NT2/D1 (cell line): ENCODE results near the gene SHISAL2A.

ENCODE experiments used
- DNase-seq: peaks from one replicate; pipeline ENCODE4 v3.0.0-alpha.2; 2011; ENCODE audit warnings: low read depth, low spot score
- H3K27me3 ChIP-seq: 2 replicates; pipeline ENCODE4 v1.6.0; 2011; ENCODE audit warnings: mild to moderate bottlenecking; ENCODE audit not compliant: insufficient read length, insufficient read depth
- H3K36me3 ChIP-seq: 2 replicates; pipeline ENCODE4 v1.6.1; 2011; ENCODE audit warnings: mild to moderate bottlenecking, low read length, mixed read lengths; ENCODE audit not compliant: insufficient read depth, insufficient read length
- H3K4me1 ChIP-seq: 2 replicates; pipeline ENCODE4 v1.5.1; 2011; ENCODE audit not compliant: insufficient read depth, insufficient read length
- H3K4me3 ChIP-seq: 2 replicates; pipeline ENCODE4 v1.5.1; 2011; ENCODE audit warnings: low read depth; ENCODE audit not compliant: insufficient read length
- H3K9ac ChIP-seq: 2 replicates; pipeline ENCODE4 v1.6.0; 2011; ENCODE audit warnings: low read depth; ENCODE audit not compliant: insufficient read length
- H3K9me3 ChIP-seq: 2 replicates; pipeline ENCODE4 v1.5.1; 2011; ENCODE audit warnings: mild to moderate bottlenecking, low read length; ENCODE audit not compliant: insufficient read depth
- SUZ12 ChIP-seq: IDR thresholded peaks from 2 replicates; pipeline ENCODE4 v1.6.1; 2011; ENCODE audit not compliant: insufficient read length, insufficient read depth; ENCODE audit errors: extremely low read depth
- YY1 ChIP-seq: IDR thresholded peaks from 2 replicates; pipeline ENCODE4 v1.6.1; 2011; ENCODE audit not compliant: insufficient read length, insufficient read depth
- ZNF274 ChIP-seq: IDR thresholded peaks from 2 replicates; pipeline ENCODE4 v1.6.1; 2011; ENCODE audit warnings: mild to moderate bottlenecking, low read depth, low read length

The SHISAL2A gene

DNA sequence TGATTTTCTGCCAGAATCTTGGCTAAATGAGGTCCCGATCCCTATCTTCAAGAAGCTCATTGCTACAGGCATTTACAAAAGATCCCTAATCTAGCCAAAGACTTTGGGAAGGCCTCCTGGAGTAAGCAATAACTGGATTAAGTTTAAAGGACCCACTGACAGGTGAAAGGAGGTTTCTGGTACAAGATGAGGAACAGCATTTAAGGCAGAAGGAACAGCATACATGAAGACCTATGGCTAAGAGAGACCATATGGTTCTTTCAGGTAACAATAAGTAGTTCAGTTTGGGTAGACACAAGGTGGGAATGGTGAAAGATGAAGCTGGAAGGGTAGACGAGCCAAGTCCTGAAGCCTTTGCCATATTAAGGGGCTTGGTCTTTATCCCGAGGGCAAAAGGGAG is 27.8 kb downstream of the SHISAL2A start:
- peak overlapping the region; percentile 74 for H3K9ac ChIP-seq
- no peak for DNase-seq
- no peaks in the 10 kb centered on the region for H3K9me3 ChIP-seq
- H3K4me1 ChIP-seq, result peaks cover 23% of the 10 kb centered on the region
- no peak for TF ChIP-seq ZNF274
- no peak for TF ChIP-seq YY1
- TF ChIP-seq SUZ12, result no peak
- H3K36me3 ChIP-seq, result no peaks in the 10 kb centered on the region
- H3K27me3 ChIP-seq, result no peaks in the 10 kb centered on the region
- no peak overlapping the region for H3K4me3 ChIP-seq

DNA sequence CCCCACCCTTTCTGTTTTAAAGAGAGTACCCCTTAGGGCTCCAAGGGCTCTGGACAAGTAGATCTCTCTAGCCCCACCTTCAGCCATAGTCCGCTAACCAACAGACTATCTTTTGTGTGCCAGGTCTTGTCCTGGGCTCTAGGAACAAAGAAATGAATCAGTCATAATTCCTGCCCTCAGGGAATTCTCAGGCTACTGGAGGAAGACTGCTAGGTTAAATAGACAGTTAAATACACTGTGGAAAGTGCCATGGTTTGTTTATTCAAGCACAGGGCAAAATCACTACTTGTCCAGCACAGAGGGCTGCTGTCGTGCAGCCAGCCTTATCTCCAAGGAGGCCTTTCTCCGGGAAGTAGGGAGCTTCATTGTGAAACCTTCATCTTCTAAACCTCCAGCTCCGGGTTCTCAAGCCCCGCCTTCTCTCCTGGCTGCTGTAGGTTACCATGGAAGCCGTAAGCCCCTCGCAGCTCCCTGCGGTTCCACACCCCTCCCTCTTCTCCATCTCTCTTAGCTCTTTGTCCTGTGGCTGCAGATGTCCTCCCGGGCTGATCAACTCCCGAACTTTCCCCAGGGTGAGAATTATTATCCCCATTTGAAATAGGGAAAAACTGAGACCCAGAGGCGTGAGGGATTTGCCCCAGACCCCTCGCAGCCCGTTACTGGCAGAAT is 29.8 kb downstream of the SHISAL2A start:
- peak; percentile 91 for DNase-seq
- Histone ChIP-seq H3K27me3 (no peaks in the 10 kb centered on the region), H3K36me3 (no peaks in the 10 kb centered on the region), H3K4me1 (peaks cover 28% of the 10 kb centered on the region), H3K9me3 (no peaks in the 10 kb centered on the region), H3K9ac (peak overlapping the region; percentile 81), H3K4me3 (peak overlapping the region; percentile 36)
- TF ChIP-seq SUZ12 (no peak), YY1 (peak; percentile 10)

DNA sequence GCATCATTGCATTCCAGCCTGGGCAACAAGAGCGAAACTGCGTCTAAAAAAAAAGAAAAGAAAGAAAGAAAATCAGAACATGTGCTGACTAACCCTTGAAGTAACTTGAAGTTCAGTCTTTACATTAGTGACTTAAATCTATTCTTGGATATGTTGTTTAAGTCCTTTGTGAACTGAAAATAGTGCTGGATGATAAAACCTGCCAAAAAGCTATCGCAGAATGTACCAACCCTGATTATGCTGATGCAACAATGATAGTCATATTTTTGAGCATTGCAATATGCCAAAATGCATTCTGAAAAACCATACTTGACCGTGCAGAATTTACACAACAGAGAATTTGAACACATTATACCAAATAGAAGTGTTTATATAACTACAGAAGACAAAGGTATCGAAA is 30.7 kb downstream of the SHISAL2A start:
- Histone ChIP-seq H3K36me3 (no peaks in the 10 kb centered on the region), H3K4me1 (peaks cover 27% of the 10 kb centered on the region), H3K9me3 (no peaks in the 10 kb centered on the region), H3K27me3 (no peaks in the 10 kb centered on the region), H3K4me3 (no peak overlapping the region), H3K9ac (no peak overlapping the region)
- TF ChIP-seq SUZ12, result no peak
- DNase-seq, result no peak

GRCh38 chr1:52665006-52665941 is 32.3 kb downstream of the SHISAL2A start:
- Histone ChIP-seq H3K9ac (no peak overlapping the region), H3K4me3 (no peak overlapping the region), H3K9me3 (no peaks in the 10 kb centered on the region), H3K27me3 (no peaks in the 10 kb centered on the region), H3K36me3 (no peaks in the 10 kb centered on the region), H3K4me1 (peaks cover 23% of the 10 kb centered on the region)
- no peak for DNase-seq
- TF ChIP-seq ZNF274, result no peak
- TF ChIP-seq SUZ12, result no peak
- no peak for TF ChIP-seq YY1

DNA sequence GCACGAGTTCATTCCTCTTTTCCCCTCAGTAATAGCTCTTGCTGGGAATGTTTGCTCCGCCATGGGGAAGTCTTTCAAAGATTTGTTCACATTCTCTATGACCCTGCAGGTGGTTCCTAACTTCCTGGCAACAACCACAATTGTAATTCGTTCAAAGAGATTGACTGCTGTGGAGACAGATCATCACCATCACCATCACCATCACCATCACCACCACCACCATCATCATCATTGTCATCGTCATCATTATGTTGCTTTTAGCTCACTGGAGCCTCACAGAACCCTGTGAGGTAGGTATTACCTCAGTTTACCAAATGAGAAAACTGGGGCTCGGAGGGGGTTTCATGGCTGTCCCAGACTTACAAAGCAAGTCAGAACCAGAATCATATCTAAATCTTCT is 34.3 kb downstream of the SHISAL2A start:
- H3K9me3 ChIP-seq, result no peaks in the 10 kb centered on the region
- H3K27me3 ChIP-seq, result no peaks in the 10 kb centered on the region
- H3K9ac ChIP-seq, result no peak overlapping the region
- no peaks in the 10 kb centered on the region for H3K36me3 ChIP-seq
- H3K4me1 ChIP-seq, result peaks cover 17% of the 10 kb centered on the region
- TF ChIP-seq YY1, result no peak
- no peak for TF ChIP-seq SUZ12
- no peak for TF ChIP-seq ZNF274
- no peak for DNase-seq
- no peak overlapping the region for H3K4me3 ChIP-seq

DNA sequence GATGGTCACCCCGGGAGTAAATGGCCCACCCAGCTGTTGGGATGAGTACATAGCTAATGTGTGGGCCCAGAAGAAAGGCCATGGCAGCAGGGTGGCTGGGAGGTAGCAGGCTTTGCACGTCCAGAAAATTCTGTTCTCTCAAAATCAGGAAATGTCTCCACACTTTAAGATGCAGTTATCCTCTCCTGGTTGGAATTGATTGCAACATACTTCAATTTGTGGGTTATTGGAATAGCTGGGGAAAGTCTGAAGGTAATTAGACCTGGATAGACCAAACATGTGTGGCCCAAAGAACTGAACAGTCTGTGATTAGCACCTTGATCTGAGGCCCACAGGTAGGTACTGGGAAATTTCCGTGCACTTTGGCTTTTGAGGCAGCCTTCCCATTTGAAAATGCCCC is 35.0 kb downstream of the SHISAL2A start:
- DNase-seq, result no peak

DNA sequence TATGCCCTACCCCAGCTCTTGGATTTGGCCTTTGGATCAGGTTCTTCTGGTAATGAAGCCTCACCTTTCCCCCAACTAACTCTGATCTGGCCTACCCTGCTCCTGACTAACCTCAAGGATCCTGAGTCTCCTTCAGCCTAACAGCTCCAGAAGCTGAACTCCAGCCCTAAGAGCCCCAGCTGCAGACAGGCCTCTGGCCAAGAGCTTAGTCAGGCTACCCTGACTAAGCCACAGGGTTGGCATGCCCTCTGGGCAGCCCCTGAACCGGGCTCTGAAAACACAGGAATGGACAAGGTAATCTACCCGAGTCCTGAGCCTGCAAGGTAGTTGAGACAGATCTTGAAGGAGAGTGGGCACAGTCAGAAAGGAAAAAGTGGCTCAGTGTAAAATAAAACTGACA is 35.7 kb downstream of the SHISAL2A start:
- DNase-seq, result no peak
- Histone ChIP-seq H3K36me3 (no peaks in the 10 kb centered on the region), H3K4me3 (no peak overlapping the region), H3K27me3 (no peaks in the 10 kb centered on the region), H3K4me1 (peaks cover 17% of the 10 kb centered on the region), H3K9me3 (no peaks in the 10 kb centered on the region), H3K9ac (no peak overlapping the region)
- TF ChIP-seq YY1, result no peak
- TF ChIP-seq ZNF274, result no peak
- no peak for TF ChIP-seq SUZ12

More for the DNA sequence above, 35.0 kb downstream of the SHISAL2A start:
- H3K36me3 ChIP-seq, result no peaks in the 10 kb centered on the region
- H3K27me3 ChIP-seq, result no peaks in the 10 kb centered on the region
- H3K9ac ChIP-seq, result no peak overlapping the region
- TF ChIP-seq ZNF274 (no peak), SUZ12 (no peak), YY1 (no peak)
- no peaks in the 10 kb centered on the region for H3K9me3 ChIP-seq
- H3K4me1 ChIP-seq, result peaks cover 17% of the 10 kb centered on the region
- no peak overlapping the region for H3K4me3 ChIP-seq
